ENCODE data around the gene RAD51B. TPM values are rescaled to one million over a fixed set of nuclear protein-coding genes. Genes with fewer than 3 reads are reported as not detected.

The RAD51B gene
- total and polyA plus RNA-seq, 3 donors from 2014 or later, result 5.5 to 22.5 (median 19.1) TPM

DNA sequence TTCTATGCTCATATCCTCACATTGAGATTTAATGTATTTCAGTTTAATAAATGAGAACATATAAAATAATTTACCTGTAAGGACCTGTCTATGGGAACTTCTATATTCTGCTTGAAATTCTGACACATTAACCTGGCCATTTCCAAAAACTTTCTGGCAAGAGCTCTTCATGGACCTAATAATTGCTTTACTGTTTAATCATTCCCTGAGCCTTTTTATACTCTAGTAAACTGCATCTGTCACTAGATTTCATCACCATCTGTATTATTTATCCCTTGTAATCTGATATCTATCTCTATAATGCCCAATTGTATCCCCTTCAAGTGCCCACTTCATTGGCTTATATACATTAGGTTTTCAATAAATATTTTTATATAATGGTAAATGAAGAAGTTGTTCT, 327.7 kb downstream of the RAD51B start:
- no peak for DNase-seq
- Histone ChIP-seq H3K36me3 (ENCODE audit: low read depth, missing control alignments) (no peaks in the 10 kb centered on the region), H3K4me3 (no peak overlapping the region), H3K27me3 (no peaks in the 10 kb centered on the region), H3K27ac (no peak overlapping the region), H3K4me1 (peaks cover 31% of the 10 kb centered on the region), H3K9me3 (no peaks in the 10 kb centered on the region)
- intact Hi-C loops (cut with DNase I; ENCODE audit: low total_unique reads), result no loop called here
- TF ChIP-seq, protein P1, sequence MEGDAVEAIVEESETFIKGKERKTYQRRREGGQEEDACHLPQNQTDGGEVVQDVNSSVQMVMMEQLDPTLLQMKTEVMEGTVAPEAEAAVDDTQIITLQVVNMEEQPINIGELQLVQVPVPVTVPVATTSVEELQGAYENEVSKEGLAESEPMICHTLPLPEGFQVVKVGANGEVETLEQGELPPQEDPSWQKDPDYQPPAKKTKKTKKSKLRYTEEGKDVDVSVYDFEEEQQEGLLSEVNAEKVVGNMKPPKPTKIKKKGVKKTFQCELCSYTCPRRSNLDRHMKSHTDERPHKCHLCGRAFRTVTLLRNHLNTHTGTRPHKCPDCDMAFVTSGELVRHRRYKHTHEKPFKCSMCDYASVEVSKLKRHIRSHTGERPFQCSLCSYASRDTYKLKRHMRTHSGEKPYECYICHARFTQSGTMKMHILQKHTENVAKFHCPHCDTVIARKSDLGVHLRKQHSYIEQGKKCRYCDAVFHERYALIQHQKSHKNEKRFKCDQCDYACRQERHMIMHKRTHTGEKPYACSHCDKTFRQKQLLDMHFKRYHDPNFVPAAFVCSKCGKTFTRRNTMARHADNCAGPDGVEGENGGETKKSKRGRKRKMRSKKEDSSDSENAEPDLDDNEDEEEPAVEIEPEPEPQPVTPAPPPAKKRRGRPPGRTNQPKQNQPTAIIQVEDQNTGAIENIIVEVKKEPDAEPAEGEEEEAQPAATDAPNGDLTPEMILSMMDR (IDR thresholded peaks at IDR 0.05), result no peak
- TF ChIP-seq POLR2A (IDR thresholded peaks at IDR 0.05), result no peak

DNA sequence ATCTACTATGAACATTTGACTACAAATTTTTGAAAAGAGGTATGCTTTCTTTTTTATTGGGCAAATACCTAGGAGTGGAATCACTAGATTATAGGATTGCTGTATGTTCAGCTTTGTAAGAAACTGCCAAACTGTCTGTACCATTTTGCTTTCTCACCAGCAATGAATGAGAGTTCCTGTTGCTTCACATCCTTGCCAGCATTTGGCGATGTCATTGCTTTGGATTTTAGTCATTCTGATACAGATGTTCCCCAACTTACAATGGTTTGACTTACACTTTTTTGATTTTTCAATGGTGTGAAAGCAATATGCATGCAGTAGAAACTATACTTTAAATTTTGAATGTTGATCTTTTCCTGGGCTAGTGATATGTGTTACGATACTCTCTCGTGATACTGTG, 328.7 kb downstream of the RAD51B start:
- no peak overlapping the region for H3K4me3 ChIP-seq
- no peaks in the 10 kb centered on the region for H3K9me3 ChIP-seq
- peaks cover 26% of the 10 kb centered on the region for H3K4me1 ChIP-seq
- H3K27me3 ChIP-seq, result no peaks in the 10 kb centered on the region
- intact Hi-C loops (cut with DNase I; ENCODE audit: low total_unique reads), result no loop called here
- WGBS, 2 donors, result 96 to 98% methylated on average over 3 of the region's 3 CpGs
- H3K27ac ChIP-seq, result no peak overlapping the region
- no peaks in the 10 kb centered on the region for H3K36me3 ChIP-seq (ENCODE audit: low read depth, missing control alignments)
- no peak for DNase-seq
- no peak for TF ChIP-seq POLR2A (IDR thresholded peaks at IDR 0.05)
- TF ChIP-seq, protein P1 (IDR thresholded peaks at IDR 0.05), result no peak

DNA sequence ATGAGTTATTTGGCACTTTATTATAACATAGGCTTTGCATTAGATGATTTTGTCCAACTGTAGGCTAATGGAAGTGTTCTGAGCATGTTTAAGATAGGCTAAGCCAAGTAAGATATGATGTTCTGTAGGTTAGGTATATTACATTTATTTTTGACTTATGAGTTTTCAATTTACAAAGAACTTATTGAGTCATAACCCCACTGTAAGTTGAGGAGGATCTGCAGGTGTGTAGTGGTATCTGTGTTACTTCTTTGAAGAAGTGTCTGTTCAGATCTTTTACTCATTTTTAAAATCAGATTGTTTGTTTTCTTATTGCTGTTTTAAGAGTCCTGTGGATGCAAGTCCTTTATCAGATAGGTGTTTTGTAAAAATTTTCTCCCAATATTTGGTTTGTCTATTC, 329.2 kb downstream of the RAD51B start:
- H3K4me3 ChIP-seq, result no peak overlapping the region
- H3K36me3 ChIP-seq (ENCODE audit: low read depth, missing control alignments), result no peaks in the 10 kb centered on the region
- intact Hi-C loops (cut with DNase I; ENCODE audit: low total_unique reads), result no loop called here
- peaks cover 21% of the 10 kb centered on the region for H3K4me1 ChIP-seq
- TF ChIP-seq POLR2A (IDR thresholded peaks at IDR 0.05), result no peak
- TF ChIP-seq, protein P1 (IDR thresholded peaks at IDR 0.05), result no peak
- DNase-seq, result no peak
- H3K9me3 ChIP-seq, result no peaks in the 10 kb centered on the region
- no peak overlapping the region for H3K27ac ChIP-seq
- no peaks in the 10 kb centered on the region for H3K27me3 ChIP-seq

DNA sequence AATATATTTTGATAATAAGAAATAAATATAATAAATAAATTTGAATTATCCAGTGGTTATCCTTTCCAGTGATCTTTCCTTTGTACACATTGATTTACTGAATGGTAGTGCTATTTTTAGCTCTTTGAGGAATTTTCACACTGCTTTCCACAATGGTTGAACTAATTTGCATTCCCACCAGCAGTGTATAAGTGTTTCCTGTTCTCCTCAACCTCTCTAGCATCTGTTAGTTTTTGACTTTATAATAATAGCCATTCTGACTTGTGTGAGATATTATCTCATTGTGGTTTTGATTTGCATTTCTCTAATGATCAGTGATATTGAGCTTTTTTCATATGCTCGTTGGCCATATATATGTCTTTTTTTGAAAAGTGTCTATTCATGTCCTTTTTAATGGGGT, 333.7 kb downstream of the RAD51B start:
- H3K4me3 ChIP-seq, result no peak overlapping the region
- no peak for TF ChIP-seq POLR2A (IDR thresholded peaks at IDR 0.05)
- TF ChIP-seq, protein P1 (IDR thresholded peaks at IDR 0.05), result no peak
- no peaks in the 10 kb centered on the region for H3K9me3 ChIP-seq
- 91 to 95% methylated on average over 1 of the region's 1 CpG for WGBS, 2 donors
- no peaks in the 10 kb centered on the region for H3K27me3 ChIP-seq
- no peaks in the 10 kb centered on the region for H3K4me1 ChIP-seq
- no peak for DNase-seq
- intact Hi-C loops (cut with DNase I; ENCODE audit: low total_unique reads), result no loop called here
- no peaks in the 10 kb centered on the region for H3K36me3 ChIP-seq (ENCODE audit: low read depth, missing control alignments)
- no peak overlapping the region for H3K27ac ChIP-seq

DNA sequence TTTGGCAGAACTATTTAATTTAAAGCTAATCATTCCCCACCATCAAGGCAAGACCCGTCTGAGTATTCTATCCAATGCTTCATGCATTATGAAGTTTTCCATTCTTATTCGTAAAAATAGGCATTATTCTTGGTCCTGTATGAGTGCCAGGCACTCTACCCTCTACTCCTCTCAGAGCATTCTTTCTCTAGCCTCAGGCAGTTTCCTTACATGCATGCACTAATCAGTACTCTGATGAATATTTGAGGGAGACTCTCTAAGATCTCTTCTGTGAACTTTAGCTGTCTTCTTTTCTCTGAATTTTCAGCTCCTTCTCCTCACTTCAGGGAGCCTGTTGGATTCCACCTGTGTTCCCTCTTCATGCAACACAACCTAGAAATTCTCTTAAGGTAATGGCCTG, 334.7 kb downstream of the RAD51B start:
- no peaks in the 10 kb centered on the region for H3K27me3 ChIP-seq

More for the DNA sequence above, 334.7 kb downstream of the RAD51B start:
- Histone ChIP-seq H3K9me3 (no peaks in the 10 kb centered on the region), H3K4me3 (no peak overlapping the region), H3K27ac (no peak overlapping the region), H3K36me3 (ENCODE audit: low read depth, missing control alignments) (no peaks in the 10 kb centered on the region), H3K4me1 (no peaks in the 10 kb centered on the region)
- intact Hi-C loops (cut with DNase I; ENCODE audit: low total_unique reads), result no loop called here
- TF ChIP-seq, protein P1 (IDR thresholded peaks at IDR 0.05), result no peak
- TF ChIP-seq POLR2A (IDR thresholded peaks at IDR 0.05), result no peak
- 89 to 97% methylated on average over 2 of the region's 2 CpGs for WGBS, 2 donors
- no peak for DNase-seq
